Activated CD8-positive, alpha-beta memory T cell treated with anti-CD3 and anti-CD28 coated beads for 4 hours (primary cell): ENCODE measurements around the gene GOLIM4.
"Not testable (repeated sequence)": the region's sequence is repeated elsewhere in the genome, so short reads cannot be mapped to it uniquely, and the experiment has no call there.

Source experiments
- DNase-seq, 2 donors: peaks; one replicate each; pipeline ENCODE4 v3.0.0-alpha.2; 2020; ENCODE audit warnings: low read depth in 2 of 2

The GOLIM4 gene, protein sequence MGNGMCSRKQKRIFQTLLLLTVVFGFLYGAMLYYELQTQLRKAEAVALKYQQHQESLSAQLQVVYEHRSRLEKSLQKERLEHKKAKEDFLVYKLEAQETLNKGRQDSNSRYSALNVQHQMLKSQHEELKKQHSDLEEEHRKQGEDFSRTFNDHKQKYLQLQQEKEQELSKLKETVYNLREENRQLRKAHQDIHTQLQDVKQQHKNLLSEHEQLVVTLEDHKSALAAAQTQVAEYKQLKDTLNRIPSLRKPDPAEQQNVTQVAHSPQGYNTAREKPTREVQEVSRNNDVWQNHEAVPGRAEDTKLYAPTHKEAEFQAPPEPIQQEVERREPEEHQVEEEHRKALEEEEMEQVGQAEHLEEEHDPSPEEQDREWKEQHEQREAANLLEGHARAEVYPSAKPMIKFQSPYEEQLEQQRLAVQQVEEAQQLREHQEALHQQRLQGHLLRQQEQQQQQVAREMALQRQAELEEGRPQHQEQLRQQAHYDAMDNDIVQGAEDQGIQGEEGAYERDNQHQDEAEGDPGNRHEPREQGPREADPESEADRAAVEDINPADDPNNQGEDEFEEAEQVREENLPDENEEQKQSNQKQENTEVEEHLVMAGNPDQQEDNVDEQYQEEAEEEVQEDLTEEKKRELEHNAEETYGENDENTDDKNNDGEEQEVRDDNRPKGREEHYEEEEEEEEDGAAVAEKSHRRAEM

DNA sequence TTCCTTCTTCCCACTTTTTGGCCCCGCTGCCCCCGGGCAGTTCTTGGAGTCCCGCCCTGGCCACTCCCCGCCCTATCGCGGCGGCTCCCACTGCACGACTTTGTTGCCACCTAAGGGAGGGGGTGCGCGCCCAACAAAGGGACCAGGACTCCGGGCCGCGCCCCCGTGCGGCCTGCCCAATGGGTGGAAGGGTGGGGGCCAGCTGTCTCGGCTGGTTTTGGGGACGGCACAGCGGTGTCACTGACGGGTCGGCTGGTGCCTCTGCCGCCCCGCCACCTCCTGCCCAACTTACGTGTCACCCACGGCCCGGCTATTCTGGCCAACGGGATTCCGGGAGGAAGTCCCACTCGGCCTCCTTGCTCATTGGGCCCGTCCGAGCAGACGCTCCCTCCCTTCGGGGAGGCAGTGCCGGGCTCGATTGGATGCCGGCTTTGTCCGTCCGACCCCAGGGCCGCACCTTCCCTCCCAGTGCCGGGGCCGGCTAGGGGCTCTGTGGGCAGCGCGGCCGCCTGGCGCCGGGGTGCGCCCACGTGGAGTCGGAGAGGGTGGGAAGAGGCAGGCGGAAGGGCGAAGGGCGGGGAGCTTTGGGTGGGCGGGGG, at the start of gene GOLIM4:
GOLIM4 (minus strand) TSS at position 314 of the 599 bp plus-strand sequence. CDS start 639 bp downstream, outside the sequence.
- peak; percentile 18 to 29 for DNase-seq

GRCh38 chr3:168141405-168141998, 45.8 kb upstream of the GOLIM4 start:
- no peak for DNase-seq

DNA sequence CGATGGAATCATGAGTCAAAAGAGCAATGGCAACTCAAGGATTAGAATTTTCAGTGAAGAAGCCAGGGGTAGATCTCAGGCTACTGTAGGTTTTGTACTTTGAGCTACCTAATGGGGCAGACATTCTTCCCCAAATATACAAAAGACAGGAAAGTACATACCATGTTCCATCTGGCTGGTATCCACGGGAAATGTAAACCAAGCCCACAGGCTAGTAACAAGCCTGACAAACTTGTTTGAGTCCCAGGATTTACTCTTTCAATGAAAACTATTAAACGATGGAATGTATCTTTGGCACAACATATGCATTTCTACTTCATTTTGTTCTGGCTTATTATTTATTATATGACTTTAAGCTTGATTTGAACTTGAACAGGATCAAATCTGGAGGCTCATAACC, 44.2 kb upstream of the GOLIM4 start:
- DNase-seq: no peak

DNA sequence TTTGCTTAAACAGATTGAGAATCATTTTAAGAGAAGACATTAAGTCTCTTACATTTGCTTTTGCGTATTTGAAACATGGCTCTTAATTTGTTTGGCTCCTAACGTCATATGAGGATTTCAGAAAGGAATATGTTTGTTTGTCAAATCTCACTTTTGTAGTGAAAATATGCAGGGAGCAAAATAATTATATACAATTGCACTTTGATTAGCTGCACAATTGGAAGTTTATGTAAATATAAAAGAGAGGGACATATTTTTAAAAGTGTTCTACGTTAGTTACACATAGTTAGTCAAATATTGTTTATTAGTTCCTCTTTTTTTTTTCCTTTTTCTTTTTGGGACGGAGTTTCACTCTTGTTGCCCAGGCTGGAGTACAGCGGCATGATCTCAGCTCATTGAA, 42.7 kb upstream of the GOLIM4 start:
- DNase-seq: no peak

- no peak for DNase-seq
Measured at GRCh38 chr3:168134931-168135330, 39.2 kb upstream of the GOLIM4 start.

GRCh38 chr3:168130250-168130649, 34.5 kb upstream of the GOLIM4 start:
- not testable (repeated sequence) for DNase-seq

DNA sequence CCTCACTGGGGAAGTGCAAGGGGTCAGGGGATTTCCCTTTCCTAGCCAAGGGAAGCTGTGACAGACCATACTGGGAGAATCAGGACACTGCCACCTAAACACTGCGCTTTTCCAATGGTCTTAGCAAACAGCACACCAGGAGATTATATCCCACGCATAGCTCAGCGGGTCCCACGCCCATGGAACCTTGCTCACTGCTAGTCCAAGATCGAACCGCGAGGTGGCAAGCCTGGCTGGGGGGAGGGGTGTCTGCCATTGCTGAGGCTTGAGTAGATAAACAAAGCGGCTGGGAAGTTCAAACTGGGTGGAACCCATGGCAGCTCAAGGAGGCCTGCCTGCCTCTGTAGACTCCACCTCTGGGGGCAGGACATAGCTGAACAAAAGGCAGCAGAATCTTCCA, 32.7 kb upstream of the GOLIM4 start:
- not testable (repeated sequence) for DNase-seq

- no peak for DNase-seq
Measured at GRCh38 chr3:168127466-168127865, 31.7 kb upstream of the GOLIM4 start.

DNA sequence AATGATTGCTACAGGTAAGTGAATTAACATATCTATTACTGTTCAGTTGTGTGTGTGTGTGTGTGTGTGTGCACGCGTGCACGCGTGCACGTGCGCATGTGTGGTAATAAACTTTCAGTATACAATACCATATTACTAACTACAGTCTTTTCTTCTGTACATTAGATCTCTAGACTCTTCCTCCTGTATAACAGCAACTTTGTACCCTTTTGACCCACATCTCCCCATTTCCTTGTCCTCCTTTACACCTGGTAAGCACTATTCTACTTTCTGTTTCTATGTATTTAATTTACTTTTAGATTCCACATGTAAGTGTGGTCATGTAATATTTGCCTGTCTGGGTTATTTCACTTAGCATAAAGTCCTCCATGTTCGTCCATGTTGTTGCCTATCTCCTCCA, 29.1 kb upstream of the GOLIM4 start:
- no peak for DNase-seq

- DNase-seq: no peak
Measured at GRCh38 chr3:168124291-168124690, 28.6 kb upstream of the GOLIM4 start.

DNA sequence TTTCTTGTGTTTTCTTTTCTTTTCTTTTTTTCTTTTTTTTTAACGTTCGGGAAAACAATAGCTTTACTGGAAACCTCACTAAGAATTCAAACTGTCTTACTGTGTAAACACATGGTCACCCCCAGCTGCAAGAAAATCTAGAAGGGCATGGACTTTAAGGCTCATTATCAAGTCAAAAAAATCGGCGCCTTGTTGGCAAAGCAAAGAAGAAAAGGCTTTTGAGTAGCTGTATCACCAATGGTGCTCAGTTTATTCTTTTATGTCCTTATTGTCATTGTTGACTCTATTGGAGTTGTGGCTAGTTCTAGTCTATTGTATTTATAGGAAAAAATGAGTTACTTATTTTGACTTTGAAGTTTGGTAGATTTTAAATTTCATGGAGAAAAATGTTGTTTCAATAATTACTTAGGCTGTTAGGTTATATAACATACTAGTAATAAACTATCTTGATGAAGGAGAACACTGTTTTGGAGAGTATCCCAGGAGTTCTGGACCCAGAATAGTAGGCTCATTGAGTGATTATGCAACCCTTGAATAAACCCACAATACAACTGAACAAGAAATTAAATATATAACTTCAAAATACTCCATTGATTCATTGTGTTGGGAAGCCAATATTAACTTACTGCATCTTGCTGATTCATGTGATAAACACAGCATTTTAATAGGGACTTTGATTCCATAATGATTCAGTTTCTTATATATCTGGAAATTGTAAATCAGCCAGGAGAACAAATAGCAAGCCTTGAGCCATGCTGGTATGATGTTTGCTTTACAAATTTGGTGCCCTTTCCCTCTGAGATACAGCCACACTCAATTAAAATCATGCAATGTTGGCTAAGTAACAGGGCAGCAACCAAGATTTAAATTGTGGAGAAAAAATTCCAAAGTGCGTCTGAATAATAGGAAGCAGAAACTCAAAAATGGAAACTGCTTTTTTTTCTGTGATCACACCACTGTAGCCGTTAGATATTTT, 27.8 kb upstream of the GOLIM4 start:
- no peak for DNase-seq

DNA sequence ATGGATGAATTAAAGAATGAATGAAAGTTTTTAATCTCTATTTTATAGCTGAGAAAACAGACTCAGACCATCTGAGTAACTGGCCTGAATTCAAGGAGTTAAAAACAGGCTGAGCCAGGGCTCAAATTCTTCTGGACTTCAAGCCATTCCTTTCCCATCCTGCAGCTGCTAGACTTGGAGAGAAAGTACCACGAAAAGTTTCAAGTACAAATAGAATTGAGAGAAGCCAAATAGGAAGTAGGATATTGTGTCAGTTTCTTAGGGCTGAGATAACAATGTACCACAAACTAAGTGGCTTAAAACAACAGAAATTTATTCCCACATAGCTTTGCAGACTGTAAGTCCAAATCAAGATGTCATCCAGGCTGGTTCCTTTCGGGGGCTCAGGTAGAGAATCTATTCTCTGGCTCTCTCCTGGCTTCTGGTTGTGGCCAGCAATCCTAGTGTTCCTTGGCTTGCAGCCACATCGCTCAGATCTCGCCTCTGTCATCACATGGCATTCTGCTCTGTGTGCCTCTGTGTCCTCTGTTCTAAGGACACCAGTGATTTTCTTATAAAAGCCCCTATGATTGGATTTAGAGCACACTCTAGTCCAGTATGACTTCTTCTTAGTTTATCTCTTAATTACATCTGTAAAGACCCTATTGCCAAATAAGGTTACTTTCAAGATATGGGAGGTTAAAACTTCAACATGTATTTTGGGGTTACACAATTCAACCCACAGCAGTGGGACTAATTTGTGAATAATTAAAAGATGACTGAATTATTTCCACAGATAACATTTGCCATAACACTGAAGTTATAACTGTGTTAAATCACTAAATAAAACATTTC, 25.7 kb upstream of the GOLIM4 start:
- no peak for DNase-seq

DNA sequence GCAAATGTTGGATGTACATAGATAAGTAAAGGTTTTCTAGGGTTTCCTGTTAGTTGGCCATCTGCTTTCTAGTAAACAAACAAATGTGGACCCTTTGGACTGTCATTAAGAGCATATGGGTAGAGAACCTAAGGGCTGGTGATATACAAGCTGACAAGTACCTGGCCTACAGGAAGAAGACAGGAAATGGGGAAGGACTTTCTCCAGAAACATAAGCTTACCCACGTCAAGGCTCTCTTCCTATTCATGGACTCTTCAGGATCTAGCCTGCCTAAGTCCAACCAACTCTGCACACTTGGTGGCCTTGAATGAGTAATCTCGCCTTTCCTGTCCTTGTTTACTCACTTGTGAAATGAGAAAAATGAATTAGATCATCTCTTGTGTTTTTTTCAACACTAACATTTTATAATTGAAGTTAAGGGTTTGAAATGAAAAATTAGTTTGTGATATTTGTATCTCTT, 22.2 kb upstream of the GOLIM4 start:
- no peak for DNase-seq

DNA sequence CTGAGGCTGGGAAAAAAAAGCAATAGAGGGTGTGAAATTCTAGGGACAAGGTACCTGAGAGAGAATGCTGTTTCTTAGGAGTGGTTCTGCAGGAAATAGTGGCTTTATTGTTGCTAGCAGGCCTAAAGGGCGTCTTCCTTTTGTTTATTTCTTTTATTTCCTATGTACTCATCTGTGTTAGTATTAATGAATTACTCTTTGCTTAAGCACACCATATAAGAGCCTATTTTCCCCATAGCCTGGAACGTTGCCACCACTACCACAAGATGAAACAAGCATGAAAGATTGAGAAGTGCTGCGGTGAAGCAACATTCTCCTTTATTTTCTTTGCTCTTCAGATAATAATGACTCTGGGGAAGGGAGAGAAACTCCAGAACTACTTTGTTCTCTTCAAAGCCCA, 21.3 kb upstream of the GOLIM4 start:
- no peak for DNase-seq

DNA sequence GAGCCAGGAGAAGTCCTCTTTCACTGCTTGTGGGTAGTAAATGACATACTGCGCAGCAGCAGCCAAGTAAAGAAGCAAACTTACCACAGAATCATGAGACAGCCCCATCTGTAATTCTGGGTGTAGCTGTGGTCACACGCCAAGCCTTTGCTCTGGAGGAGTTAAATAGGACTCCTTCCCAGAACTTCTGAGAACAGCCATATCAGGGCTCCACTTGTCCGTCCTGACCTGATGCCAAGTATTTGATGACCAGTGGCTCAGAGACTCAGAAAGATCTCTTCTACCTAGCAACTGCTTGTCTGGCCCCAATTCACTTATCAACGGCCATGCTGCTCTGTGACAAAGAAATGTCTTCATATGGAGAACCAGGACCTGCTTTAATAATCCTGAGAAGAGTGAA, 20.6 kb upstream of the GOLIM4 start:
- DNase-seq: no peak

DNA sequence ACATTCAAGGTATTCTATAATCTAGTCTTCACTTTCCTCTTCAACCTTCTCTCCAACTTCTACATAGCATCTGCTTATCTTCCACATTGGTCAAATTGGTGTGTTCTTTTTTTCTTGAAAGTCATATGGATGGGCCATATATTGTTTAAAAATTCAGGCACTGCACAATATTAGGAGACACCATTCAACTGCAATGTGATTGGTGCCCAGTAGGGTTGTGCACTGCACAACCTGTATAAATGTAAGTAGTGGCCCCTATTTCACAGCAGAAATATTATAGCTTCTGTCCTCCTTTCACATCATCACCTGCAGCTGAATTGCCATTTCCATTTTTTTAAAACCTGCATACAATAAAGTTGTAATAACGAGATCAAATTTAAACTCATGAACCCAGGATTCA, 18.1 kb upstream of the GOLIM4 start:
- no peak for DNase-seq

GRCh38 chr3:168112894-168113293, 17.2 kb upstream of the GOLIM4 start:
- no peak for DNase-seq

GRCh38 chr3:168104361-168104760, 8.6 kb upstream of the GOLIM4 start:
- DNase-seq: no peak

GRCh38 chr3:168102735-168103410, 7.1 kb upstream of the GOLIM4 start:
- DNase-seq: no peak
